GM12891 (cell line): ENCODE measurements around the gene TST. TPM values are rescaled to one million over a fixed set of nuclear protein-coding genes. Genes with fewer than 3 reads are reported as not detected.

ENCODE experiments used
- DNase-seq: peaks from one replicate; pipeline ENCODE4 v3.0.0; 2011; ENCODE audit warnings: low spot score; ENCODE audit not compliant: insufficient read length
- FAIRE-seq: peaks from 2 replicates; lab custom pipeline; 2011; peaks lifted over from hg19 to GRCh38; lab: Jason Lieb, UNC
- PAX5 ChIP-seq: IDR thresholded peaks from 2 replicates; pipeline ENCODE4 v1.6.1; 2011; ENCODE audit warnings: low read length, moderate library complexity, mild to moderate bottlenecking; ENCODE audit not compliant: insufficient read depth, severe bottlenecking
- POLR2A ChIP-seq: IDR thresholded peaks from 2 replicates; pipeline ENCODE4 v1.6.1; 2011; ENCODE audit warnings: low read depth, low read length, control low read depth
- POLR2AphosphoS5 ChIP-seq: IDR thresholded peaks from 2 replicates; pipeline ENCODE4 v1.6.1; 2011; ENCODE audit warnings: low read depth, low read length, control low read depth
- POU2F2 ChIP-seq: IDR thresholded peaks from 2 replicates; pipeline ENCODE4 v1.6.1; 2011; ENCODE audit warnings: low read depth, mild to moderate bottlenecking, control low read depth, low read length, moderate library complexity
- SPI1 ChIP-seq: IDR thresholded peaks from 2 replicates; pipeline ENCODE4 v1.6.1; 2011; ENCODE audit warnings: low read depth, low read length, control low read depth
- TAF1 ChIP-seq: IDR thresholded peaks from 2 replicates; pipeline ENCODE4 v1.6.1; 2011; ENCODE audit warnings: low read depth, low read length, control low read depth
- polyA plus RNA-seq: library from polyadenylated mRNA; unstranded; fragments of >200 nt; gene quantifications from one replicate; pipeline ENCODE4 v1.2.1, GENCODE V29; 2012; ENCODE audit warnings: low read depth, missing spikeins, inconsistent platforms; ENCODE audit not compliant: missing spikeins

The TST gene
- 6.8 TPM for polyA plus RNA-seq

DNA sequence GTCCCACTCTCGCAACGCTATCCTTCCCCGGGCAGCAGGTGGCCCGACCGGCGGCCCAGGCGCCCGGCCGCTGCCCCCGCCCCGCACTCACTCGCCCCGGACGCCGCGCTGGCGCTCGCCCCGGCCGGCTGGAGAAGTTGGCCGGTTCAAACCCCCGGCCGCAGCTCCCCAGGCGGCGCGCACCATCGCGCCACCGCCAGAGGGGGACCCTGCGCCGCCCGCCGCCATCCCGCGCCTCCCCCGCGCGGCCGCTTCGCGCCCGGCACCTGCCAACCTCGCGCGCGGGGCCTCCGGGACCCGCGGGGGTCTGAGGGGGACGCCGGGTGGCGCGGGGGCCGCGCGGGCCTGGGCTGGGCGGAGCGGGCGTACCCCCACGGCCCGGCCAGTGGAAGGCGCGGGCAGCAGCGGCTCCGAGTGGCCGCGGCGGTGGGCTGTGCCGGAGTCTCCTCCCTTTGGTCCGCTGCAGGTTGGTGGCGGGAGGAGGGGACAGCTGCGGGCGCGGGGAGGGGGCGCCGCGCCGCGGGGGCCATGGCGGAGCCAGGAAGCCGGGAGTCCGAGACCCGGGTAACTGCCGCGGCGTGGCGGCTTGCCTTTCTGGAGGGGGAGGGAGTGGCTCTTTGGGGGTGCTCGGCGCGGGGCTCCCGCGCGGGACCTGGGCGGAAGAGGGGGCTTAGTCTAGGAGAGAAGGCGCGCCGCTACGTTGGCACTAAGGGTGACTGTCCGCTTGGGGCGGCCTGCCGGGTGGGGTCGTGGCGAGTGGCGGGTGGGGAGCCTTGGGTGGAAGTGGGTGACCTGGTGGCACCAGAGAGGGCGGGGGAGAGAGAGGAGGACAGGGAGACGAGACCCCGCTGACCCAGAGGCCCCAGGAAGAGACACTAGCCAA lies at the start of gene TST, which contains the start of gene MPST:
TST (minus strand) TSS at position 139 of the 883 bp plus-strand sequence. CDS start 715 bp downstream, outside the sequence.
MPST (plus strand) TSS at position 434 of the 883 bp plus-strand sequence; CDS start at position 529, 95 bp downstream.
- TF ChIP-seq TAF1 (no peak), SPI1 (no peak), POLR2AphosphoS5 (no peak), POU2F2 (no peak), PAX5 (no peak), POLR2A (no peak)
- FAIRE-seq: no peak
- DNase-seq: peak; percentile 80

- DNase-seq (no peak), FAIRE-seq (no peak)
- TF ChIP-seq SPI1: no peak
Observed at GRCh38 chr22:37068859-37069258, 49.6 kb upstream of the TST start.

GRCh38 chr22:37067428-37067827 lies 48.2 kb upstream of the TST start:
- TF ChIP-seq PAX5 (no peak), POU2F2 (no peak), POLR2A (no peak), TAF1 (no peak), SPI1 (no peak)
- no peak for DNase-seq
- FAIRE-seq: no peak

DNA sequence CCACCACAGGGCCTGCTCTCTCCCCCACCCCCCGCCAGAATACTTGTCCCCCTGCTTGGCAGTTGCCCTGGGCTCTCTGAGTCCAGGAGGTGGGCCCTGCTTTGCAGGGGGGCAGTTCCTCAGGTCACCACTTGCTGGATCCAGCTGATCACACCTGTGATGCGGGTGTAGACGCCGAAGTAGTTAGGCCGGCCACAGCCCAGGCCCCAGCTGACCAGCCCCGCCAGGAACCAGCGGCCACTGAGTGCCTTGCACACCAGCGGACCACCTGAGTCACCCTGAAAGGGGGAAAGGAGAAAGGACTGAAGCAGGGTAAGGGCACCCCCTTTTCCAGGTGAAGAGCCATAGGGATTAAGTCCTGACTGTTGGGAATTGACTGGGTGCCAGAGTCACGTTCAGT lies 46.7 kb upstream of the TST start:
- DNase-seq: no peak
- no peak for FAIRE-seq
- TF ChIP-seq POU2F2: no peak
- no peak for TF ChIP-seq POLR2AphosphoS5
- no peak for TF ChIP-seq SPI1
- TF ChIP-seq PAX5: no peak
- no peak for TF ChIP-seq TAF1
- no peak for TF ChIP-seq POLR2A

- no peak for TF ChIP-seq POLR2AphosphoS5
- no peak for TF ChIP-seq POLR2A
- TF ChIP-seq POU2F2: no peak
- no peak for TF ChIP-seq PAX5
- no peak for TF ChIP-seq TAF1
- TF ChIP-seq SPI1: no peak
- FAIRE-seq (no peak), DNase-seq (no peak)
Observed at GRCh38 chr22:37065180-37065579, 45.9 kb upstream of the TST start.

DNA sequence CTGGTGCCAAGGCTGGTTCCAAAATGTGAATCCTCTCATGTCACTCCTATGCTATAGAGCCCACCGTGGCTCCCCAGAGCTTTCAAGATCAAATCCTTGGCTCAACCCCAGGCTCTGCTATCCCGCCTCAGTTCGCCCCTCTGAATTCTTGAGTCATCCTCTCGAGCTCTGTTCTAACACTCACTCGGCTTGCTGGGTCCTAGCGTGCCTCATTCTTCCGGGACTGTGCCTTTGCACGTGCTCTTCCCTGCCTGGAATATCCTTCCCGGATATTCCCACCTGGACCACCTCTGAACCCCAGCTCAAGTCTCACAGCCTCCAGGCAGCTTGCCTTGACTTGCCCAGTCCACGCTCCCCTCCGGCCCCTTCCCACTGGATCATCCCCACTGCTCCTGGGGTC lies 45.3 kb upstream of the TST start:
- TF ChIP-seq POLR2AphosphoS5: no peak
- no peak for TF ChIP-seq SPI1
- no peak for TF ChIP-seq POLR2A
- no peak for TF ChIP-seq POU2F2
- no peak for TF ChIP-seq PAX5
- no peak for TF ChIP-seq TAF1
- DNase-seq (no peak), FAIRE-seq (no peak)

GRCh38 chr22:37063431-37064420 lies 44.5 kb upstream of the TST start:
- DNase-seq: no peak
- FAIRE-seq: no peak
- TF ChIP-seq POLR2AphosphoS5 (no peak), POU2F2 (no peak), TAF1 (no peak), PAX5 (no peak), POLR2A (no peak), SPI1 (no peak)

DNA sequence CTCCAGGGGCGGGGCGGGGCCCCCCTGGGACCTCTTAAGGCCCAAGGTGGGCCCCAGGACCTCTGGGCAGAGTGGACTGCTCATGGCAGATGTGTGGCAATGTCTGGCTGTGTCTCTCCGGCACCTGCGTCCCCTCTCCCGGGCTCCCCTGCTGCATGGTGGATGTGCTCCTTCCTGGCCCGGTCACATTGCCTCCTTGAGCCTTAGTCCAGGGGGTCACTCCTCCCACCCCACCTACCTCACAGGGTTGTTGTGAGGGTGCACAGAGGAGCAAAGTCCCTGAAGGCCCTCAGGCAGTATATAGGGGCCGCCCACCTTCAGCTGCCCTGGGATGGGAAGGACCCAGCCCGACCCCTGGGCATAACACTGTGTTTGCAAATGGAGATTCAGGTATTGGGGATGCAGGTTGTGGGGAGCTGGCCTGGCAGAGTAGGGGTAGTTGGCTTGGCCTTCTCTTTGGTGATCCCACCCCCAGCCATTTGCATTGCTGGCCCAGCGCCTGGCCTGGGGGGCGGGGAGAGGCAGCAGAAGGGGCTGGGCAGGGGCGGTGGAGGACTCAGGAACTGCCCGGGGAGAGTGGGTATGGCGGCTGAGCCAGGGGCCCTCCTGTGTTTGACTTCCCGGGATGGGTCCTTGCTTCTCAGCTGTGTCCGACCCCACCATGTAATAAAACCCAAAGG lies 43.6 kb upstream of the TST start:
- FAIRE-seq (no peak), DNase-seq (no peak)
- TF ChIP-seq SPI1 (no peak), POU2F2 (no peak), POLR2AphosphoS5 (no peak)

DNA sequence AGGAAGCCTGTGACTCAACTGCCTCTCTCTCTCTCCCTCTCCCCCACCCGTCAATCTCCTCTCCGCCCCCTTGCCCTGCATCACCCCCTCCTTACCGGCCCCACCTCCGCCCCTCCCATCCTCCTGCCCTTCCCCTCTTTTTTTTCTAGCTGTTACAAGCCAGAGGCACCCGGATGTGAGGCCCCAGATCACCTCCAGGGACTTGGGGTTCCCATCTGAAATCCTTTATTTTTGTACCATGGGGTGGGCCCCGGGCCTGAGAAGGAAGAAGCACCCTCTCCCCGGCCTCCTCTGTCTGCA lies 43.1 kb upstream of the TST start:
- TF ChIP-seq POLR2A: no peak
- no peak for TF ChIP-seq TAF1
- no peak for TF ChIP-seq POLR2AphosphoS5
- no peak for TF ChIP-seq POU2F2
- no peak for TF ChIP-seq SPI1
- TF ChIP-seq PAX5: no peak
- FAIRE-seq (no peak), DNase-seq (no peak)
